GM04504 (cell line): Measurements from ENCODE around the gene CUX1.

ENCODE experiments used
- DNase-seq: peaks from one replicate; pipeline ENCODE4 v3.0.0-alpha.2; 2012; ENCODE audit warnings: low read depth

Gene CUX1

GRCh38 chr7:101957744-101958525, 140.5 kb downstream of the CUX1 start:
- DNase-seq: no peak

- no peak for DNase-seq
Measured at GRCh38 chr7:101959342-101959741, 141.9 kb downstream of the CUX1 start.

DNA sequence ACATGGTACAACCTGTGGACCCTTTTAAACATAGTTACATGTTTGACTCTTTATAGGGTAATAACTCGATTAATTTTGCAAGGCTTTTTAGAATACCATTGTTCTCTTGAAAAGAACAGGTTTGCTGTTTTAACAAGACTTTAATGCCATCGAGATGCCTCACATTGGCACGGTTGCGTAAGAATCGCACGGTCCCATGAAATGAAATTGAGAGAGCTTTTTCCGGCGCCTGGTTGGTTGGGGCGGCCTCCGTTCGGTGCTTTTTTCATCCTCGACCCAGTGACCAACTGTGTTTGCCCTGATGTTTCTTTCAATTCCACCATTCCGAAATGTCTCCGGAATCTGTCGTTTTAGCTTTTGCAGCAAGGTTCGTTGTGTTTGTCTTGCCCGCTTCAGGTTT, 142.4 kb downstream of the CUX1 start:
- DNase-seq: no peak

- DNase-seq: no peak
Measured at GRCh38 chr7:101960323-101960722, 142.9 kb downstream of the CUX1 start.

GRCh38 chr7:101960985-101961708, 143.7 kb downstream of the CUX1 start:
- no peak for DNase-seq

DNA sequence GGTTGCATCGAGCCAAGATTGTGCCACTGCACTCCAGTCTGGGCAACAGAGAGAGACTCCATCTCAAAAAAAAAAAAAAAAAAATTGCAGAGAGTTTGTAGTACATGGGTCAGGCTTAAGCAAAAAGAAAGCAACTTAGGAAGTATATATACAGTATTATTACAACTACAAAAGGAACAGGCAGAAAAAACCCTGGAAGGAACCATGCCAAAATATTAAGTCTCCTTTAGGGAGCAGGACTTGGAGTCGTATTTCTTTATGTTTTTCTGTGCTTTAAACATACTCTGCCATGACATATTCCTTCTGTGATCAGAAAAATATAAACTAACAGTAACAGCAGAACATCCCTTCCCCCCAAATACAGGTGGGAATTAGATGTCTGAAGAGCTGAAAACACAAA, 144.4 kb downstream of the CUX1 start:
- no peak for DNase-seq

DNA sequence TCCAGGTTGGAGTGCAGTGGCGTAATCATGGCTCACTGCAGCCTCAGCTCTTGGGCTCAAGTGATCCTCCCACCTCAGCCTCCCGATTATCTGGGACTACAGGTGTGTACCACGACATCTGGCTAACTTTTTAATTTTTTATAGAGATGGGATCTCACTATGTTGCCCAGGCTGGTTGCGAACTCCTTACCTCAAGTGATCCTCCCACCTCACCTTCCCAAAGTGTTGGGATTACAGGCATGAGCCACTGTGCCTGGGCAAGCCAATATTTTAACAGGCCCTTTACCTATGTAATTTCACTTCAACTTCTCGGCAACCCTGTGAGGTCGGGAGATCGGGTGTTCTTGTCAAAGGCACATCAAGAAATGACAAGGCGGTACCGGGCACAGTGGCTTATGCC, 146.3 kb downstream of the CUX1 start:
- no peak for DNase-seq

DNA sequence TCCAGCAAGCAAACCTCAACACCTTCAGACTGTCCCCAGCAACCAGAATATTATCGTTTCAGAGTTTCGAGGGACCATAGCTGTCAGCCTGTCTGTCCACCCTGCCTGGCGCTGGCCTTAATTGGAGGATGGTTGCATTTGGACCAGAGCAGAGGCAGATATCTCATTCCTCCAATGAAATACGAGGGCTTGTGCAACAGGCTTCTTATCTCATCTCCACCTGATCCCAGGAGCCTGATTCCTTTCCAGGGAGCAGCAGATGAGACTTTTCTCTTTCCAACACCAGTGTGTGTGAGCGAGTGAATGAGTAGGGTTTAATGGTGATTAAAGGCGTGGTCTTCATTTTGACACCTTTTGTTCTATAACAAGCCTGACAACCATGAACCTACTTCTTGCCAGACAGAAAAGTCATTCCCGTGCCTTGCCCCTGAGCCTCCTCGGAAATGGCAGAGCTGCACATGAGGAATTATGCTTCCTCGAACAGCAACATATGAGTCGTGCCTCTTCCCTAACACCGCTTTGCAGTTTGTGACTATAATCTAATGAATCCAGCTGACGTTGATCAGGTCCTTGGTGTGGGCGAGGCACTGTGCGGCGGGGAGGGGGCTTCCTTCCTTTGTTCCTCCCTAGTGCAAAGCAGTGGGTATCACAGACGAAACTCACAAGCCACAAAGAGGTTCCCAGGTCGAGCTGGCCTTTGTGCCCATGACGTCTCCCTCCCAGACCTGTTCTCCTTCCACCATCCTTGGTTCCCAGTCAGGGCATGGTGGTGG, 147.4 kb downstream of the CUX1 start:
- no peak for DNase-seq

GRCh38 chr7:101968720-101969466, 151.5 kb downstream of the CUX1 start:
- no peak for DNase-seq

DNA sequence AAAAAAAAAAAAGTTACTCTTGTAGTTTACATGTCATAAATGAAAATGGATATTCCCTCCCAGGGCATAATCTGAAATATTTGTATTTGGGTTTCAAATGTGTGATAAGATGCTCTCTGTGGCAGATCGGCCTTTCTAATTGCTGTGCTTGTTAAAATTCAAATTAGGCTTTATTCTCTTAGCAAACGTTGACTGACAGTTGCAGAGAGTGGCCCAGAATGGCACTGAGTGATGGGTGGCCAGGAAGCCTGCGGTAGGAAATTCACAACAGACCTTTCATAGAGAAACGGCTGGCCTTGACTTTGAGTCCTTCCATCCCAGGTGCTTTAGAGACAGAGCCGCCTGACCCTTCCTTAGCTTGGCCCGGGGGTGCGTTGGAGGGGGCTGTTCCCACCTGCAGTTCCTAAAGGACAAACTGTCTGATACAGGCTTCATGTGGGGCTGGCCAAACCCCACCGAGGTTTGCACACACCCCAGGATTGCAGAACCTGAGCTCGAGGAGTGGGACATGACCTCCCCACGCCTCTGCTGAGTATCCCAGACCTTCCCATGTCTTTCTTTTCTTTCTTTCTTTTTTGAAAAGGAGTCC, 152.7 kb downstream of the CUX1 start:
- DNase-seq: no peak

GRCh38 chr7:101970801-101971200, 153.4 kb downstream of the CUX1 start:
- DNase-seq: no peak

DNA sequence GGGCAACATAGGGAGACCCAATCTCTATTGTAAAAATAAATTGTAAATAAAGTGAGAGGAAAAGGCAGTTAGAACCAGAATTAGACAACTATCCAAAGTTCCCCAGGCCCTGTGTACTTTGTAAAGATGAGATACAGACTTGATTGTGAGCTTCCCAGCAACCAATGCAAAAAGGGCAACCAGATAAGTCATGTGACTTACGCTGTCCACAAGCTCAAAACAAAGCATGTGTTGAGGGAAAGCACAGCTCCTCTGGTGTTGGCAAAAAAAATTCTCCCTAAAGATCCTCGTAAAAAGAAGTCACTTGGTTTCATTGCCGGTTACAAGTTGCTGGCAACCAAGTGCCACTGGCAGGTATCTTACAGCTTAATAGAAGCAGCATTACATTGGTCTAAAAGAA, 154.0 kb downstream of the CUX1 start:
- no peak for DNase-seq

DNA sequence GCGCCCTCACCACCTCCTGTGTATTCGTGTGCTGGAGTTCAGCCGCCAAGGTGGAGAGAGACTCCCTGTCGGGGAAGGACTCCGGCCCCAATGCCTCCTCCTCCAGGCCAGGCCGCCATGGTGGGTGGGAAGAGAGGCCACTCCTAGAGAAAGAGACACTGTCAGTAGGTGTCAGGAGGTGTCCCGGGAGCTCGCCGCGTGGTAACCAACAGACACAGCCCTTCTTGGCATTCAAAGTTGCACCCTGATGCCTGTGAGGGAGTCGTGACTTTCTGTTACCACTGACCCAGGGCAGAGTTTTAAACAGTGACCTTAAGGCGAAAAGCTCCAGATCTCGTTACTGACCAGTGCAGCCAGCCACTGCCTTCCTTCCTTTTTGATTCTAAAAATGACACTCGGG, 155.2 kb downstream of the CUX1 start:
- no peak for DNase-seq

DNA sequence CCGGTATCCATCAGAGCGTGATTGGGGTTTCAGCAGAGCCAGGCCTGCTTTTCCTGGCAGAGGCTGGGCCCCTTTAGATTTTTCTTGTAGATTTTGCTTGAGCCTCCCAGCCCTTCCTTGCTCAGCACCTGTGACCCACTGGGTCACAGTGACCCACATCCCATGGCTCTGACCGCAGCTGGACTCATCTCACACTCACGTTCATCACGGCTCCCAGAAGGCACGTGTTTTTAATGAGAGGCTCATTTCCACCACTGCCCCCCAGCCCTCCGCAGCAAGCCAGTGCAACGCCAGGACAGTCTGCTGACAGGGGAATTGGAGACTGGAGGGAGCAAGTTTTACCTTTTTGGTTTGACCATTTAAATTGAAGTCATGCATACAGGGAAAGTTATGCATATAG, 155.7 kb downstream of the CUX1 start:
- no peak for DNase-seq

DNA sequence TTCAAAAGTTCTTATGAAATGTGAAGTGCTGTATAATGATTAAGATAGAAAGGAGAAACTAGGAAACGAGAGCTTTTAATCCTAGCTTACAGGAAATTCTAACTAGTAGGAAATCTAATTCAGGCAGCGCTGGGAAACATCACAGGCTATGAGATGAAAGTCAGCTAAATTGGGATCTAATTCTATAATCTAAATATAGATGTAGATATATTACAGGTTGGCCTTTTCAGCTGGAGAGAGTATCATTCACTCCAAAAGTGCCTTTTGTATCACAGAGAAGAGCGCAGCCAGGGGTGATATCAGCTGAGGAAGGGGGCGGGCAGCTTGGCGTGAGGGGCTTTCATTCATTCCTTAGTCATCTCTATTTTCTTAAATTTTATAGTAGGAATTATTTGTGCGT, 157.0 kb downstream of the CUX1 start:
- no peak for DNase-seq

GRCh38 chr7:101975046-101975445, 157.6 kb downstream of the CUX1 start:
- no peak for DNase-seq

DNA sequence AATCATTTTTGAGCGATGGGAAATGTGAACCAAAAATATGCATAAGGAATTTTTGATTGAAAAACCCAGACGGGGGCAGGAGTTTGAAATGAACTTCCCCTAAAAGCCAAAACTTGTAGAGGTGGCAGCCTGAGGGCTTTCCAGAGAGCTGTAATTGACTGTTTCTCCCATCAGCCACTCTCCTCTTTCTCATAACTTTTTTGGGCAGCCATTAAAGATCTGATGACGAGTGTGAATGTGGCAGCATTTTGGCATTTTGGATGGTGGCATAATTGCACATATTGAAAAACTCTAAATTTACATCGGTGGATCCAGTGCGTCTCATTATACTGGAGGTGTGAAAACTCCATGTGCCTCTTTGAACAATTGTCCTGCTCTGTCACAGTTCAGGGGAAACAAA, 159.0 kb downstream of the CUX1 start:
- DNase-seq: no peak

- no peak for DNase-seq
Measured at GRCh38 chr7:101977249-101977648, 159.8 kb downstream of the CUX1 start.

DNA sequence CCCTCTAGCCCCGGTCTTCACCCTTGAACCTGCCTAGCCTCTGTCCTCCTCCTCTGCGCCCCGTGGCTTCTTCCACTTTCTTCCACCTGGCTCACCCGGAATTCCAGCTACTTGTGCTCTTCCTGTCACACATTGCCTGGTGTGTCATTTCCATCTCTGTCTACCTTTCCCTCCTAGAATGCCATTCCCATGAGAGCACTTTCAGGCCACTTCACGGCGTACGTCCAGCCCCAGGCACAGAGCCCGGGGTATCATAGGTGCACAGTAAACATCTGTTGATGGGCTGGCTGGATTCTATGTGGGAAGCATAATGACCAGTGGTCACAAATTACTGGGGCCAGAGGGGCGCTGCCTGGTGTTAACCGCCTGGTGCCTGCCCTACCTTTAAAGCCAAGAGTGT, 161.3 kb downstream of the CUX1 start:
- no peak for DNase-seq

- no peak for DNase-seq
Measured at GRCh38 chr7:101983147-101983811, 165.9 kb downstream of the CUX1 start.
